NOMO-1 (cell line): Measurements from ENCODE around the gene LY6G6C.

Experiments used
- DNase-seq, 2 experiments: peaks; one replicate each; lab custom pipeline; 2025; ENCODE audit not compliant: unreplicated experiment in 2 of 2; lab: John Stamatoyannopoulos, UW

The LY6G6C gene

GRCh38 chr6:31742894-31743293 lies 21.3 kb upstream of the LY6G6C start:
- DNase-seq, result no peak

- DNase-seq, result no peak
These were observed 20.3 kb upstream of the LY6G6C start for GRCh38 chr6:31741815-31742214.

GRCh38 chr6:31740397-31741223 lies 19.1 kb upstream of the LY6G6C start:
- peak; percentile 69 to 74 for DNase-seq

GRCh38 chr6:31739639-31740396 lies 18.3 kb upstream of the LY6G6C start, which contains the start of gene MSH5:
TSS of gene MSH5 (plus strand) at chr6:31740005. CDS start at chr6:31740467, 462 bp downstream.
- peak; percentile 99 for DNase-seq

- DNase-seq, result peak; percentile 96
These were observed 16.7 kb upstream of the LY6G6C start for GRCh38 chr6:31737991-31738979.

- DNase-seq, result peak; percentile 81 to 85
These were observed 15.9 kb upstream of the LY6G6C start for GRCh38 chr6:31737315-31737990.

- DNase-seq, result no peak
These were observed 15.3 kb upstream of the LY6G6C start for GRCh38 chr6:31736768-31737314.

GRCh38 chr6:31736021-31736767 lies 14.6 kb upstream of the LY6G6C start, which contains the start of gene CLIC1:
TSS of gene CLIC1 (minus strand) at chr6:31736530. CDS start at chr6:31736300, 230 bp downstream.
- peak; percentile 82 to 87 for DNase-seq

- DNase-seq, result peak; percentile 50 to 62
These were observed 13.4 kb upstream of the LY6G6C start for GRCh38 chr6:31734821-31735406.

- no peak for DNase-seq
These were observed 12.8 kb upstream of the LY6G6C start for GRCh38 chr6:31734247-31734820.

- no peak for DNase-seq
These were observed 12.2 kb upstream of the LY6G6C start for GRCh38 chr6:31733734-31734133.

- DNase-seq, result no peak
These were observed 10.5 kb upstream of the LY6G6C start for GRCh38 chr6:31732029-31732428.

GRCh38 chr6:31730631-31731086 lies 9.1 kb upstream of the LY6G6C start:
- DNase-seq, result no peak

- peak; percentile 55 to 67 for DNase-seq
These were observed 8.6 kb upstream of the LY6G6C start for GRCh38 chr6:31729979-31730630.

- peak; percentile 77 to 85 for DNase-seq
These were observed 8.0 kb upstream of the LY6G6C start for GRCh38 chr6:31729515-31729978.

GRCh38 chr6:31728767-31729514 lies 7.4 kb upstream of the LY6G6C start, which contains the start of gene DDAH2:
TSS of gene DDAH2 (minus strand) at chr6:31729299. CDS start at chr6:31729161, 138 bp downstream.
- no peak for DNase-seq
